Measurements from ENCODE around the gene FILIP1. TPM values are rescaled to one million over a fixed set of nuclear protein-coding genes. Genes with fewer than 3 reads are reported as not detected.

FILIP1 gene
- total RNA-seq, 1 donor from 2014 or later, result under 0.01 TPM

- DNase-seq (ENCODE audit: low read depth), result peak; percentile 73
- no peak for FAIRE-seq
- H3K36me3 ChIP-seq (ENCODE audit: control insufficient read depth, insufficient read depth, low read length), result no peaks in the 10 kb centered on the region
- H3K4me3 ChIP-seq (ENCODE audit: low read depth, low read length), result no peak overlapping the region
- H3K27me3 ChIP-seq (ENCODE audit: control insufficient read depth, insufficient read depth, low read length), result no peaks in the 10 kb centered on the region
- TF ChIP-seq CTCF (IDR thresholded peaks at IDR 0.05; ENCODE audit: insufficient read depth, low read length, severe bottlenecking), result peak; percentile 35
Measured at GRCh38 chr6:75296811-75297779, 196.5 kb downstream of the FILIP1 start.

- TF ChIP-seq CTCF (IDR thresholded peaks at IDR 0.05; ENCODE audit: insufficient read depth, low read length, severe bottlenecking), result no peak
- H3K27me3 ChIP-seq (ENCODE audit: control insufficient read depth, insufficient read depth, low read length), result no peaks in the 10 kb centered on the region
- H3K36me3 ChIP-seq (ENCODE audit: control insufficient read depth, insufficient read depth, low read length), result no peaks in the 10 kb centered on the region
- no peak overlapping the region for H3K4me3 ChIP-seq (ENCODE audit: low read depth, low read length)
- FAIRE-seq, result no peak
- DNase-seq (ENCODE audit: low read depth), result no peak
Measured at GRCh38 chr6:75292555-75292954, 201.0 kb downstream of the FILIP1 start.

- DNase-seq (ENCODE audit: low read depth) (no peak), FAIRE-seq (no peak)
- Histone ChIP-seq H3K27me3 (ENCODE audit: control insufficient read depth, insufficient read depth, low read length) (no peaks in the 10 kb centered on the region), H3K36me3 (ENCODE audit: control insufficient read depth, insufficient read depth, low read length) (no peaks in the 10 kb centered on the region), H3K4me3 (ENCODE audit: low read depth, low read length) (no peak overlapping the region)
- TF ChIP-seq CTCF (IDR thresholded peaks at IDR 0.05; ENCODE audit: insufficient read depth, low read length, severe bottlenecking), result no peak
Measured at GRCh38 chr6:75291744-75292143, 201.9 kb downstream of the FILIP1 start.

DNA sequence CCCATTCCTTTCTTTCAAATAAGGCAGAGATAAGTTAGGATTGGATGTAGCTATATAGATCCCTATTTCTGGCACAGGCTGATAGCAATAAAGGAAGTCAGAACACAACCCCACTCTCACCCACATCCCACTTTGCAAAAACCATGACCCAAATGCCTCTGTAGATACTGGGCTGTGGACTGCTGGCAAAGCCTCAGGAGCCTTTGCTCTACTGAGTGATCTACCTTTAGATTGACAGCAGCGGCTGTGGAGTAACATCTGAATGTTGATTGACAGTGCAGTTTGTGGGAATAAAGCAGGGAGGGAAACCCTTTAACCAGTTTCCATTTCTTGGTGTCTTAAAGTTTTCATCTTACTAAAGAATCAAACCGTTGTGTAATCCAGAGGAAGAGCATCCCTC lies 202.3 kb downstream of the FILIP1 start:
- DNase-seq (ENCODE audit: low read depth), result no peak
- no peak for TF ChIP-seq CTCF (IDR thresholded peaks at IDR 0.05; ENCODE audit: insufficient read depth, low read length, severe bottlenecking)
- no peak overlapping the region for H3K4me3 ChIP-seq (ENCODE audit: low read depth, low read length)
- H3K36me3 ChIP-seq (ENCODE audit: control insufficient read depth, insufficient read depth, low read length), result no peaks in the 10 kb centered on the region
- no peak for FAIRE-seq
- H3K27me3 ChIP-seq (ENCODE audit: control insufficient read depth, insufficient read depth, low read length), result no peaks in the 10 kb centered on the region

DNA sequence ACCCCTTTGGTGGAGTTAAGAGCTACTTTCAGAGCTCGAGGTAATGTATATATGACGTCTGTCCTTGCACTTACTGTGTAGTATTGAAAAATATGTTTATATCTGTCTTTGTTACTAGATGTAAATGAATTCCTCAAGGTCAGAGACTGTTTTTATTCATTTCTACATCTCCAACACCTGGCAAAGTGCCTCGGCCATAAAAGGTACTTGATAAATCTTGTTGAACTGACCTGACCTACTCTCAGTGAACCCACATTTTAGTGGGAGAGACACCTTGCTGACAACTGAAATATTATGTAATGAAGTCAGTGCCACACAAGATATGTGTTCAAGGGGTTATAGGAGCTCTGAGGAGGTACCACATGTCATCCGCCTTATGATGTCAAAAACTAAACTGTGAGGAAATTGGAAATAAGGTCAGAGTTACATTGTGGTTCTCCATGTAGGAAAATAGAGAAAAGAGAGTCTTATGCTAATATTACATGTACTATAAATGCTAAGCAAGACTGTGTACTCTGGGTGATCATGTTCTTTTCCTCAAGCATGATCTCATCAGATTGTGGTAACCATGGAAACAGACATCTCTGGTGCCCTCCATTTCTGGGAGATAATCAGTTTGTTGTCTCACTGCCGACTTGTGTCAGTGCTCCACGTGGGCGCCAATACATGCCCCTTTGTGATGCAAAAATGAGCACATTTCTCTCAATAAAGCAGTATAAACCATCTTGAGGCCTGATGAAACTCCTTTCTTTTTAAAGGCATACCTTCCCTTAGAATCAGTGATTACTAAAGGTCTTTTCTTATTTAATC lies 203.3 kb downstream of the FILIP1 start:
- FAIRE-seq, result no peak
- no peak for DNase-seq (ENCODE audit: low read depth)
- H3K4me3 ChIP-seq (ENCODE audit: low read depth, low read length), result no peak overlapping the region
- H3K27me3 ChIP-seq (ENCODE audit: control insufficient read depth, insufficient read depth, low read length), result no peaks in the 10 kb centered on the region
- no peak for TF ChIP-seq CTCF (IDR thresholded peaks at IDR 0.05; ENCODE audit: insufficient read depth, low read length, severe bottlenecking)
- H3K36me3 ChIP-seq (ENCODE audit: control insufficient read depth, insufficient read depth, low read length), result no peaks in the 10 kb centered on the region
